CD14-positive monocyte (primary cell): ENCODE data around the gene ISCU. TPM values are rescaled to one million over a fixed set of nuclear protein-coding genes. Genes with fewer than 3 reads are reported as not detected.

ENCODE experiments used
- DNase-seq, 3 donors: peaks; one replicate each; pipeline ENCODE4 v3.0.0-alpha.2; 2011 to 2022
- H2AFZ ChIP-seq: 2 replicates; pipeline ENCODE4 v1.6.0; 2012; ENCODE audit warnings: mild to moderate bottlenecking, low read depth, low read length, inconsistent platforms; ENCODE audit not compliant: insufficient read depth, poor library complexity, severe bottlenecking
- H3K27ac ChIP-seq, 2 donors: 1 replicate in 1 of 2; 2 replicates in 1 of 2; pipeline ENCODE4 v1.5.1; 2012 to 2013; ENCODE audit warnings: low read length in 2 of 2, control low read depth in 1 of 2, inconsistent platforms in 1 of 2, low read depth in 1 of 2, mild to moderate bottlenecking in 1 of 2
- H3K27me3 ChIP-seq, 2 donors: one replicate each; pipeline versions ENCODE4 v1.6.0 to v1.6.1; 2011 to 2013; ENCODE audit warnings: low read length in 2 of 2; ENCODE audit not compliant: control insufficient read depth in 2 of 2, insufficient read depth in 2 of 2
- H3K36me3 ChIP-seq, 2 donors: replicated peaks in 1 of 2; 1 replicate in 1 of 2; 2 replicates in 1 of 2; pipeline versions ENCODE4 v1.5.1 to v1.6.1; 2012 to 2013; ENCODE audit warnings: low read length in 2 of 2, control low read depth in 1 of 2, inconsistent platforms in 1 of 2, mild to moderate bottlenecking in 1 of 2; ENCODE audit not compliant: insufficient read depth in 2 of 2, control insufficient read depth in 1 of 2
- H3K4me1 ChIP-seq, 2 donors: 1 replicate in 1 of 2; 2 replicates in 1 of 2; pipeline versions ENCODE4 v1.5.1 to v1.6.1; 2012 to 2013; ENCODE audit warnings: low read length in 2 of 2, control low read depth in 1 of 2, inconsistent platforms in 1 of 2, mild to moderate bottlenecking in 1 of 2, moderate library complexity in 1 of 2; ENCODE audit not compliant: insufficient read depth in 2 of 2, control insufficient read depth in 1 of 2
- H3K4me2 ChIP-seq: replicated peaks from 2 replicates; pipeline ENCODE3; 2012; ENCODE audit warnings: low read length, moderate library complexity, mild to moderate bottlenecking; ENCODE audit not compliant: poor library complexity, severe bottlenecking; ENCODE audit errors: extremely low read depth
- H3K4me3 ChIP-seq, 3 experiments: fragments of 200-600 bp in 1 of 3; sonication (generic) in 1 of 3; replicated peaks in 1 of 3; 1 replicate in 2 of 3; 2 replicates in 1 of 3; pipeline ENCODE4 v1.5.1; 2011 to 2013; ENCODE audit warnings: low read length in 3 of 3, mild to moderate bottlenecking in 3 of 3, control low read depth in 2 of 3, low read depth in 2 of 3, inconsistent platforms in 1 of 3, moderate library complexity in 1 of 3
- H3K79me2 ChIP-seq: 2 replicates; pipeline ENCODE4 v1.6.0; 2012; ENCODE audit warnings: mild to moderate bottlenecking, control low read depth, inconsistent platforms, low read length, moderate library complexity; ENCODE audit not compliant: insufficient read depth
- H3K9ac ChIP-seq: 2 replicates; pipeline ENCODE4 v1.6.0; 2017; ENCODE audit warnings: low read length, mild to moderate bottlenecking; ENCODE audit not compliant: insufficient read depth, poor library complexity, severe bottlenecking
- H3K9me3 ChIP-seq, 2 donors: replicated peaks in 1 of 2; 1 replicate in 1 of 2; 2 replicates in 1 of 2; pipeline versions ENCODE4 v1.5.1 to v1.6.1; 2012 to 2013; ENCODE audit warnings: low read length in 2 of 2, control low read depth in 1 of 2; ENCODE audit not compliant: control insufficient read depth in 1 of 2, insufficient read depth in 1 of 2
- H4K20me1 ChIP-seq: 2 replicates; pipeline ENCODE4 v1.6.0; 2012; ENCODE audit warnings: mild to moderate bottlenecking, low read length, control low read depth, moderate library complexity; ENCODE audit not compliant: insufficient read depth
- H3K27ac Mint-ChIP-seq, 7 donors: one replicate each; pipeline ENCODE4 v1.8.0; 2020; ENCODE audit warnings: mild to moderate bottlenecking in 7 of 7, mixed read lengths in 7 of 7, moderate library complexity in 6 of 7, inconsistent platforms in 2 of 7
- H3K27me3 Mint-ChIP-seq, 3 donors: one replicate each; pipeline ENCODE4 v1.8.0; 2021 to 2022; ENCODE audit warnings: low read depth in 3 of 3, mild to moderate bottlenecking in 3 of 3, mixed read lengths in 3 of 3, moderate library complexity in 3 of 3, inconsistent platforms in 1 of 3
- H3K36me3 Mint-ChIP-seq, 2 donors: one replicate each; pipeline ENCODE4 v1.8.0; 2020; ENCODE audit warnings: mixed read lengths in 2 of 2, inconsistent platforms in 1 of 2, mild to moderate bottlenecking in 1 of 2
- H3K4me1 Mint-ChIP-seq: one replicate; pipeline ENCODE4 v1.8.0; 2020; ENCODE audit warnings: mild to moderate bottlenecking, mixed read lengths
- H3K4me3 Mint-ChIP-seq, 2 donors: one replicate each; pipeline ENCODE4 v1.8.0; 2020; ENCODE audit warnings: mild to moderate bottlenecking in 2 of 2, mixed read lengths in 2 of 2, moderate library complexity in 1 of 2
- H3K9me3 Mint-ChIP-seq, 7 donors: one replicate each; pipeline ENCODE4 v1.8.0; 2020 to 2022; ENCODE audit warnings: mixed read lengths in 7 of 7, mild to moderate bottlenecking in 6 of 7, moderate library complexity in 6 of 7, inconsistent platforms in 2 of 7
- CTCF ChIP-seq: fragments of 200-600 bp; IDR thresholded peaks from one replicate; pipeline ENCODE4 v1.8.0; 2022; ENCODE audit warnings: antibody characterized with exemption, mild to moderate bottlenecking
- WGBS: methylation state at CpG from one replicate; pipeline ENCODE4 v1.1.5; 2013; ENCODE audit warnings: missing lambda C conversion rate; ENCODE audit not compliant: insufficient coverage; 5-methylcytosine and 5-hydroxymethylcytosine counted together
- intact Hi-C, 2 donors: fragments of 100-400 bp; cut with micrococcal nuclease; formaldehyde crosslinking; loops; one replicate each; pipeline versions ENCODE4 v1.15.0 to v1.15.1; 2023
- polyA plus RNA-seq, 3 donors: library from polyadenylated mRNA; depleted of rRNA in 1 of 3; unstranded in 2 of 3; stranded (reverse) in 1 of 3; fragments of 300-500 nt in 2 of 3; fragments of >200 nt in 1 of 3; fragmentation: Illumina TruSeq in 2 of 3; gene quantifications; 1 replicate in 2 of 3; 2 replicates in 1 of 3; pipeline ENCODE4 v1.2.3, GENCODE V29; 2012 to 2021

The ISCU gene
- polyA plus RNA-seq, 3 donors, result 90.9 to 114 (median 111) TPM

- Mint-ChIP-seq H3K27ac (peak overlapping the region in 2 of 7 donors; percentile 30 to 61), H3K4me3 (peak overlapping the region in 1 of 2 donors; percentile 100), H3K9me3 (no peaks in the 10 kb centered on the region), H3K27me3 (peaks cover 0 to 2% (median 0%) of the 10 kb centered on the region in 3 donors), H3K4me1 (peaks cover 50% of the 10 kb centered on the region), H3K36me3 (peaks cover 40 to 47% of the 10 kb centered on the region in 2 donors)
- Histone ChIP-seq H3K27me3 (no peaks in the 10 kb centered on the region), H2AFZ (peak overlapping the region; percentile 79), H3K79me2 (peaks cover 41% of the 10 kb centered on the region), H3K4me1 (peaks cover 55 to 72% of the 10 kb centered on the region in 2 donors), H3K36me3 (peaks cover 26 to 43% of the 10 kb centered on the region in 2 donors), H3K4me3 (peak overlapping the region in 1 of 3 experiments; percentile 97), H3K9ac (no peak overlapping the region), H3K4me2 (peak overlapping the region; percentile 98), H4K20me1 (no peaks in the 10 kb centered on the region), H3K9me3 (no peaks in the 10 kb centered on the region), H3K27ac (no peak overlapping the region)
- WGBS, result no CpG with 5 or more reads among the region's 1 CpG
- TF ChIP-seq CTCF, result peak; percentile 37
- intact Hi-C loops, result loop anchor here (1.0 to 10.0 kb wide), 12 partner anchors 46 to 530 kb away; partner anchors contain the start of genes ALKBH2 (in 2 of the 2), CORO1C (in 1 of the 2), FICD (in 1 of the 2) and SELPLG (in 1 of the 2)
- DNase-seq, result no peak
Measured at GRCh38 chr12:108563804-108564151, 1.4 kb downstream of the ISCU start.

- Histone ChIP-seq H3K36me3 (peaks cover 33 to 52% of the 10 kb centered on the region in 2 donors), H3K4me2 (no peak overlapping the region), H3K79me2 (peaks cover 31% of the 10 kb centered on the region), H2AFZ (no peak overlapping the region), H3K9me3 (no peaks in the 10 kb centered on the region), H3K27me3 (no peaks in the 10 kb centered on the region), H3K4me3 (no peak overlapping the region), H3K27ac (peak overlapping the region in 1 of 2 donors; percentile 57), H3K4me1 (peaks cover 51 to 65% of the 10 kb centered on the region in 2 donors), H3K9ac (no peak overlapping the region), H4K20me1 (no peaks in the 10 kb centered on the region)
- Mint-ChIP-seq H3K27me3 (peaks cover 0 to 2% (median 0%) of the 10 kb centered on the region in 3 donors), H3K27ac (peak overlapping the region in 4 of 7 donors; percentile 26 to 69 (median 42)), H3K4me3 (no peak overlapping the region), H3K4me1 (peaks cover 43% of the 10 kb centered on the region), H3K36me3 (peaks cover 49 to 50% of the 10 kb centered on the region in 2 donors), H3K9me3 (no peaks in the 10 kb centered on the region)
- no peak for DNase-seq
- TF ChIP-seq CTCF, result no peak
- intact Hi-C loops, result loop anchor here (2.0 to 10.0 kb wide), 8 partner anchors 47 to 528 kb away; partner anchors contain the start of genes ALKBH2 (in 1 of the 2), CORO1C (in 1 of the 2), FICD (in 1 of the 2) and SELPLG (in 1 of the 2)
Measured at GRCh38 chr12:108564724-108565123, 2.3 kb downstream of the ISCU start.
